H1 (cell line): ENCODE results near the gene RBM17. TPM values are rescaled to one million over a fixed set of nuclear protein-coding genes. Genes with fewer than 3 reads are reported as not detected.

ENCODE experiments used
- CTCF ChIA-PET: fragments of 300-600 bp; sonication (Branson Sonifier 250); formaldehyde crosslinking; loops from one replicate; lab custom pipeline; 2021; ENCODE audit not compliant: partially characterized antibody; lab: Charles Lee
- POLR2A ChIA-PET: fragments of 300-600 bp; sonication (Branson Sonifier 250); formaldehyde crosslinking; loops from one replicate; lab custom pipeline; 2021; ENCODE audit warnings: inconsistent platforms; ENCODE audit not compliant: partially characterized antibody; lab: Charles Lee
- DNase-seq, 2 experiments: peaks; one replicate each; pipeline versions ENCODE4 v3.0.0 to v3.0.0-alpha.2; 2010 to 2022; ENCODE audit warnings: low spot score in 2 of 2, low read depth in 1 of 2, mixed read lengths in 1 of 2
- FAIRE-seq: peaks from 2 replicates; lab custom pipeline; 2011; peaks lifted over from hg19 to GRCh38; lab: Jason Lieb, UNC
- H2AFZ ChIP-seq: 2 replicates; pipeline ENCODE4 v1.8.1; 2012; ENCODE audit warnings: low read length, inconsistent platforms
- H2AK5ac ChIP-seq: 2 replicates; pipeline ENCODE4 v1.6.1; 2013; ENCODE audit warnings: low read depth, low read length
- H2BK120ac ChIP-seq: replicated peaks from 2 replicates; pipeline ENCODE3; 2013; ENCODE audit warnings: low read depth, low read length, inconsistent platforms
- H2BK12ac ChIP-seq: 2 replicates; pipeline ENCODE4 v1.6.1; 2013; ENCODE audit warnings: low read depth, low read length
- H2BK15ac ChIP-seq: 2 replicates; pipeline ENCODE4 v1.6.1; 2013; ENCODE audit warnings: low read length
- H2BK20ac ChIP-seq: 2 replicates; pipeline ENCODE4 v1.6.1; 2013; ENCODE audit warnings: low read length
- H2BK5ac ChIP-seq: 2 replicates; pipeline ENCODE4 v1.6.1; 2013; ENCODE audit warnings: low read depth, low read length
- H3K14ac ChIP-seq: 2 replicates; pipeline ENCODE4 v1.6.1; 2013; ENCODE audit warnings: inconsistent platforms; ENCODE audit not compliant: insufficient read length
- H3K18ac ChIP-seq: 2 replicates; pipeline ENCODE4 v1.6.1; 2013; ENCODE audit warnings: low read length; ENCODE audit errors: extremely low read depth
- H3K23ac ChIP-seq: 2 replicates; pipeline ENCODE4 v1.6.1; 2013; ENCODE audit warnings: inconsistent platforms; ENCODE audit not compliant: insufficient read length
- H3K23me2 ChIP-seq: 2 replicates; pipeline ENCODE4 v1.6.1; 2013; ENCODE audit warnings: low read depth, low read length
- H3K27ac ChIP-seq: 2 replicates; pipeline ENCODE4 v1.6.1; 2011; ENCODE audit warnings: low read depth, low read length, inconsistent platforms
- H3K27me3 ChIP-seq, 4 experiments: replicated peaks in 1 of 4; 1 replicate in 1 of 4; 2 replicates in 3 of 4; pipeline versions ENCODE4 v1.6.1 to v1.8.1; 2011 to 2013; ENCODE audit warnings: low read length in 3 of 4, mild to moderate bottlenecking in 3 of 4, inconsistent platforms in 2 of 4, mixed read lengths in 2 of 4, moderate library complexity in 1 of 4; ENCODE audit not compliant: control insufficient read depth in 3 of 4, insufficient read depth in 3 of 4; ENCODE audit errors: extremely low read depth in 1 of 4
- H3K36me3 ChIP-seq, 4 experiments: 2 replicates each; pipeline versions ENCODE4 v1.6.1 to v1.8.1; 2011 to 2013; ENCODE audit warnings: mild to moderate bottlenecking in 4 of 4, low read length in 3 of 4, moderate library complexity in 2 of 4, control low read depth in 1 of 4, inconsistent platforms in 1 of 4; ENCODE audit not compliant: insufficient read depth in 4 of 4, control insufficient read depth in 2 of 4
- H3K4ac ChIP-seq: replicated peaks from 2 replicates; pipeline ENCODE3; 2013; ENCODE audit warnings: low read length, low read depth, mixed read lengths, inconsistent platforms; ENCODE audit not compliant: insufficient read length
- H3K4me1 ChIP-seq, 4 experiments: replicated peaks in 1 of 4; 1 replicate in 1 of 4; 2 replicates in 3 of 4; pipeline versions ENCODE4 v1.6.1 to v1.8.1; 2011 to 2013; ENCODE audit warnings: low read length in 3 of 4, inconsistent platforms in 2 of 4, mixed read lengths in 1 of 4; ENCODE audit not compliant: insufficient read depth in 4 of 4, control insufficient read depth in 3 of 4
- H3K4me2 ChIP-seq, 2 experiments: 2 replicates each; pipeline versions ENCODE4 v1.6.1 to v1.8.1; 2011 to 2013; ENCODE audit warnings: low read depth in 2 of 2, low read length in 2 of 2, control low read depth in 1 of 2, inconsistent platforms in 1 of 2, mild to moderate bottlenecking in 1 of 2; ENCODE audit not compliant: insufficient read depth in 1 of 2
- H3K4me3 ChIP-seq, 4 experiments: fragments of 200-600, 300-600 bp in 1 of 4; sonication (generic), shearing (Covaris generic), sonication (Bioruptor Twin) in 1 of 4; 2 replicates each; pipeline versions ENCODE4 v1.5.1 to v1.8.1; 2011 to 2016; ENCODE audit warnings: low read length in 4 of 4, low read depth in 3 of 4, control low read depth in 2 of 4, inconsistent platforms in 2 of 4, mild to moderate bottlenecking in 2 of 4, mixed read lengths in 1 of 4, moderate library complexity in 1 of 4; ENCODE audit not compliant: insufficient read depth in 2 of 4; ENCODE audit errors: extremely low read depth in 1 of 4
- H3K56ac ChIP-seq: replicated peaks from 2 replicates; pipeline ENCODE3; 2013; ENCODE audit warnings: low read depth, mild to moderate bottlenecking, mixed read lengths, low read length, inconsistent platforms; ENCODE audit not compliant: insufficient read length
- H3K79me1 ChIP-seq: 2 replicates; pipeline ENCODE4 v1.6.1; 2013; ENCODE audit warnings: low read depth, low read length, control low read depth
- H3K79me2 ChIP-seq, 2 experiments: 2 replicates each; pipeline versions ENCODE4 v1.6.1 to v1.8.1; 2012 to 2013; ENCODE audit warnings: low read length in 2 of 2, mild to moderate bottlenecking in 2 of 2, inconsistent platforms in 1 of 2; ENCODE audit not compliant: insufficient read depth in 2 of 2, control insufficient read depth in 1 of 2
- H3K9ac ChIP-seq, 4 experiments: replicated peaks in 1 of 4; 1 replicate in 1 of 4; 2 replicates in 3 of 4; pipeline versions ENCODE4 v1.6.1 to v1.8.1; 2011 to 2013; ENCODE audit warnings: low read depth in 3 of 4, low read length in 3 of 4, control low read depth in 2 of 4, mild to moderate bottlenecking in 2 of 4, moderate library complexity in 2 of 4, inconsistent platforms in 1 of 4; ENCODE audit errors: extremely low read depth in 1 of 4
- H3K9me3 ChIP-seq, 2 experiments: 2 replicates each; pipeline versions ENCODE4 v1.6.1 to v1.8.1; 2012 to 2013; ENCODE audit warnings: mild to moderate bottlenecking in 2 of 2, moderate library complexity in 2 of 2, control low read depth in 1 of 2, inconsistent platforms in 1 of 2, low read depth in 1 of 2, low read length in 1 of 2, mixed read lengths in 1 of 2; ENCODE audit not compliant: insufficient read depth in 2 of 2
- H4K20me1 ChIP-seq, 2 experiments: replicated peaks in 1 of 2; 2 replicates each; pipeline versions ENCODE3 to v1.8.1; 2011 to 2013; ENCODE audit warnings: inconsistent platforms in 2 of 2, low read length in 2 of 2, mild to moderate bottlenecking in 1 of 2; ENCODE audit not compliant: insufficient read depth in 2 of 2, control insufficient read depth in 1 of 2
- H4K5ac ChIP-seq: 2 replicates; pipeline ENCODE4 v1.6.1; 2013; ENCODE audit warnings: low read length, low read depth, mixed read lengths, inconsistent platforms; ENCODE audit not compliant: insufficient read length
- H4K8ac ChIP-seq: 2 replicates; pipeline ENCODE4 v1.8.0; 2013; ENCODE audit warnings: mild to moderate bottlenecking, moderate library complexity, low read length, inconsistent platforms; ENCODE audit not compliant: insufficient read depth; ENCODE audit errors: extremely low read depth
- H4K91ac ChIP-seq: replicated peaks from 2 replicates; pipeline ENCODE3; 2013; ENCODE audit warnings: low read length, mixed read lengths, inconsistent platforms; ENCODE audit not compliant: insufficient read length
- CEBPB ChIP-seq: IDR thresholded peaks from 2 replicates; pipeline ENCODE4 v1.6.1; 2012; ENCODE audit warnings: low read depth, low read length
- CHD2 ChIP-seq: IDR thresholded peaks from 2 replicates; pipeline ENCODE4 v1.6.1; 2012; ENCODE audit warnings: low read length, improper control_type of control experiment
- NANOG ChIP-seq: IDR thresholded peaks from 2 replicates; pipeline ENCODE4 v1.6.1; 2011; ENCODE audit warnings: low read length, low read depth, mild to moderate bottlenecking, inconsistent platforms; ENCODE audit not compliant: insufficient read depth, poor library complexity, severe bottlenecking
- POLR2AphosphoS5 ChIP-seq: IDR thresholded peaks from 2 replicates; pipeline ENCODE4 v1.6.1; 2011; ENCODE audit warnings: low read depth, low read length
- RAD21 ChIP-seq, 2 experiments: IDR thresholded peaks in 1 of 2; conservative IDR thresholded peaks in 1 of 2; 2 replicates each; pipeline ENCODE4 v1.6.1; 2011; ENCODE audit warnings: low read depth in 2 of 2, low read length in 2 of 2, improper control_type of control experiment in 1 of 2, inconsistent platforms in 1 of 2, mild to moderate bottlenecking in 1 of 2, moderate library complexity in 1 of 2
- SIRT6 ChIP-seq: IDR thresholded peaks from one replicate; pipeline ENCODE4 v1.7.1; 2012; ENCODE audit warnings: low read length, inconsistent platforms
- TCF12 ChIP-seq: IDR thresholded peaks from 2 replicates; pipeline ENCODE4 v1.6.1; 2011; ENCODE audit warnings: low read depth, mild to moderate bottlenecking, low read length
- WGBS, 2 experiments: shearing (Covaris generic) in 1 of 2; methylation state at CpG; one replicate each; pipeline versions ENCODE4 v1.1.6 to v1.1.7; 2013 to 2015; ENCODE audit warnings: low lambda C conversion rate in 2 of 2, mixed read lengths in 2 of 2, inconsistent platforms in 1 of 2, low coverage in 1 of 2, missing lambda C conversion rate in 1 of 2; ENCODE audit not compliant: insufficient replicate concordance in 2 of 2, insufficient coverage in 1 of 2, insufficient read length in 1 of 2; ENCODE audit errors: extremely low coverage in 1 of 2, missing lambda C conversion rate in 1 of 2; 5-methylcytosine and 5-hydroxymethylcytosine counted together
- polyA plus RNA-seq, 7 experiments: library from polyadenylated mRNA; depleted of rRNA in 3 of 7; stranded (reverse) in 5 of 7; unstranded in 2 of 7; fragments of >200 nt in 5 of 7; fragments of 200-250 nt in 2 of 7; gene quantifications; 1 replicate in 5 of 7; 2 replicates in 1 of 7; 4 replicates in 1 of 7; pipeline versions ENCODE4 v1.2.1 to v1.2.3, GENCODE V29; 2011 to 2013; ENCODE audit warnings: missing spikeins in 2 of 7, mixed read lengths in 2 of 7
- total RNA-seq: library from RNA; stranded (reverse); fragmentation: NEBNext Ultra II Directional; extraction: Animal tissue kit (Norgen Biotek cat#: 25700); gene quantifications from 2 replicates; pipeline ENCODE4 v1.2.1, GENCODE V29; 2021

Gene RBM17
- total and polyA plus RNA-seq, 2 of the 8 experiments (the other 6 are each of a cell fraction or from before 2014, with no cell fraction given): 15.7 to 128 TPM

DNA sequence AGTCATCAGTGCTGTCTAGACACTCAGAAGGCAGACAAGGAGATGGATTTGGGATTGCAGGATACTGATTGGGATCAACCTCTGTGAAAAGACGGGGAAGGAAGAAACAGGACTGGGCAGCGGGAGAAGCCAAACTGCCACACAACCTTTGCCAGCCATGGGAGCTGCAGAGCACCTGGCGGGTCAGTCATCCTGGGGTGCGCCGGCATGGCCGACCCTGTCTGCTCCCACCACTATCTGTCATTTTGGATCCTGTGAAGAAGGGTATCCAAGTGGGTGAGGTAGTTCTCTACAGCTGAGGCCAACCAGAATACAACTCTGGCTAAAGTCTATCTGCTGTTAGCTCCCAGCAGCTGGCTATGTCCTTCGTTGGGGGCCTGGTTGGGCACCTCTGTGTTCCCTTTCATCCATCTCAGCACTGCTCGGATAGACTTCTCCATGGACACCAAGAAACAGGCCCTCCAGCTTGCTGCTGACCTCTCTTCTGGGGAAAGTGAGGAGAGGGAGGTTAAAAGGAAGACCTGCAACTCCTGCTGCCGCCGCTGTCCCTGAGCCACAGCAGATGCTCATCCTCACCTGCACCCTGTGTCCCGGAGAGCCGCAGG is 11.7 kb upstream of the RBM17 start:
- FAIRE-seq: no peak
- no peak overlapping the region for H2AK5ac ChIP-seq
- ChIA-PET CTCF (interaction anchor here (0.9 to 2.3 kb wide), 5 partner anchors 9 to 114 kb away, joined by 3 to 7 read pairs (median 4); no protein-coding TSS in a partner anchor), POLR2A (interaction anchor here (1.1 kb wide), 1 partner anchor 9 kb away, joined by 3 read pairs; no protein-coding TSS in a partner anchor)
- H4K8ac ChIP-seq: peak overlapping the region; percentile 5; the same call in 1 of the 2 replicates
- no peaks in the 10 kb centered on the region for H3K4me1 ChIP-seq
- no peak overlapping the region for H3K4me2 ChIP-seq
- no peak overlapping the region for H3K4me3 ChIP-seq
- no peaks in the 10 kb centered on the region for H3K36me3 ChIP-seq
- no peak overlapping the region for H2BK20ac ChIP-seq
- no peak overlapping the region for H4K5ac ChIP-seq
- no peak overlapping the region for H3K18ac ChIP-seq
- H3K9ac ChIP-seq: no peak overlapping the region
- H3K23me2 ChIP-seq: no peaks in the 10 kb centered on the region
- no peaks in the 10 kb centered on the region for H3K79me1 ChIP-seq
- H2BK12ac ChIP-seq: no peak overlapping the region
- no peak for DNase-seq
- no peak overlapping the region for H3K14ac ChIP-seq
- TF ChIP-seq RAD21 (IDR thresholded peaks at IDR 0.05 in 1 of 2, conservative IDR thresholded peaks at IDR 0.05 in 1 of 2; ENCODE audit: low read depth in 2 of 2, low read length in 2 of 2): no peak
- TF ChIP-seq CEBPB: no peak
- no peak for TF ChIP-seq CHD2
- no peak for TF ChIP-seq TCF12
- no peak for TF ChIP-seq NANOG
- no peak for TF ChIP-seq POLR2AphosphoS5
- no peak for TF ChIP-seq SIRT6
- no peak overlapping the region for H3K4ac ChIP-seq
- H3K27ac ChIP-seq: no peak overlapping the region
- no peak overlapping the region for H2BK120ac ChIP-seq
- no peaks in the 10 kb centered on the region for H3K79me2 ChIP-seq
- WGBS, 2 experiments: 84% methylated on average over 12 of the region's 12 CpGs; no CpG with 5 or more reads in 1 of the 2 experiments
- H4K20me1 ChIP-seq: no peaks in the 10 kb centered on the region
- no peak overlapping the region for H4K91ac ChIP-seq
- no peaks in the 10 kb centered on the region for H3K9me3 ChIP-seq
- no peak overlapping the region for H3K23ac ChIP-seq
- H2BK15ac ChIP-seq: no peak overlapping the region
- H2AFZ ChIP-seq: no peak overlapping the region
- H2BK5ac ChIP-seq: no peak overlapping the region
- H3K56ac ChIP-seq: no peak overlapping the region
- H3K27me3 ChIP-seq: no peaks in the 10 kb centered on the region
